GM12878 (cell line): ENCODE results near the gene CCDC32. TPM values are rescaled to one million over a fixed set of nuclear protein-coding genes. Genes with fewer than 3 reads are reported as not detected.
A peak's percentile ranks its signal among the peaks of the same experiment; 100 is the strongest.

Source experiments
- ATAC-seq: fragments of 200-7000 bp; cut with Tn5 transposase; 3 replicates; pipeline ENCODE4 v1.9.1; 2020; ENCODE audit warnings: mild to moderate bottlenecking, moderate library complexity
- BruUV-seq: library from RNA; stranded (reverse); fragments of 400-500 nt; replicated peaks from 2 replicates; lab custom pipeline; 2021; lab: Mats Ljungman, UMichigan
- CTCF ChIA-PET: fragments of 300-600 bp; sonication (Branson Sonifier 250); formaldehyde crosslinking; extraction: SDS; loops from one replicate; lab custom pipeline; 2021; ENCODE audit warnings: inconsistent platforms; lab: Yijun Ruan, JAX
- POLR2A ChIA-PET: fragments of 350-600 bp; formaldehyde crosslinking; extraction: SDS; loops from one replicate; lab custom pipeline; 2021; ENCODE audit warnings: inconsistent platforms; lab: Charles Lee
- RAD21 ChIA-PET: fragments of 300-600 bp; sonication (Branson Sonifier 250); formaldehyde crosslinking; loops from one replicate; lab custom pipeline; 2023; ENCODE audit warnings: antibody characterized with exemption; ENCODE audit not compliant: unreplicated experiment; lab: Charles Lee
- SMC1A ChIA-PET: fragments of 300-600 bp; sonication (Branson Sonifier 250); formaldehyde crosslinking; loops from one replicate; lab custom pipeline; 2023; ENCODE audit not compliant: unreplicated experiment, uncharacterized antibody; lab: Charles Lee
- DNase-seq: peaks from one replicate; pipeline ENCODE4 v3.0.0-alpha.2; 2011; ENCODE audit warnings: low read depth, low spot score
- FAIRE-seq: peaks from 3 replicates; lab custom pipeline; 2011; peaks lifted over from hg19 to GRCh38; lab: Jason Lieb, UNC
- H2AFZ ChIP-seq: 2 replicates; pipeline ENCODE4 v1.6.0; 2011; ENCODE audit warnings: low read depth, low read length, control low read depth; ENCODE audit not compliant: control insufficient read depth
- H3K27ac ChIP-seq: 2 replicates; pipeline ENCODE4 v1.5.1; 2011; ENCODE audit warnings: control low read depth; ENCODE audit not compliant: control insufficient read depth, insufficient read depth
- H3K27me3 ChIP-seq, 2 experiments: replicated peaks in 1 of 2; 2 replicates each; pipeline versions ENCODE4 v1.6.0 to v1.6.1; 2011; ENCODE audit warnings: low read length in 1 of 2; ENCODE audit not compliant: control insufficient read depth in 2 of 2, insufficient read depth in 2 of 2
- H3K36me3 ChIP-seq, 2 experiments: 2 replicates each; pipeline ENCODE4 v1.5.1; 2011; ENCODE audit warnings: low read length in 1 of 2; ENCODE audit not compliant: control insufficient read depth in 2 of 2, insufficient read depth in 2 of 2
- H3K4me1 ChIP-seq: 2 replicates; pipeline ENCODE4 v1.6.1; 2011; ENCODE audit warnings: mild to moderate bottlenecking, low read length, moderate library complexity, mixed read lengths; ENCODE audit not compliant: control insufficient read depth, insufficient read depth
- H3K4me2 ChIP-seq: 2 replicates; pipeline ENCODE4 v1.6.0; 2011; ENCODE audit warnings: control low read depth; ENCODE audit not compliant: control insufficient read depth, insufficient read depth
- H3K4me3 ChIP-seq: fragments of 200-600 bp; sonication (generic); 2 replicates; pipeline ENCODE4 v1.5.1; 2016
- H3K79me2 ChIP-seq: 2 replicates; pipeline ENCODE4 v1.6.0; 2011; ENCODE audit warnings: low read length; ENCODE audit not compliant: control insufficient read depth, insufficient read depth
- H3K9ac ChIP-seq: 2 replicates; pipeline ENCODE4 v1.8.0; 2011; ENCODE audit warnings: low read length, control low read depth, mixed read lengths; ENCODE audit not compliant: control insufficient read depth, insufficient read depth
- H3K9me3 ChIP-seq: replicated peaks from 3 replicates; pipeline ENCODE4 v1.5.1; 2011; ENCODE audit warnings: mild to moderate bottlenecking, low read length; ENCODE audit not compliant: control insufficient read depth, insufficient read depth
- H4K20me1 ChIP-seq: 2 replicates; pipeline ENCODE4 v1.6.0; 2011; ENCODE audit not compliant: control insufficient read depth, insufficient read depth
- ATF7 ChIP-seq: fragments of 450-650 bp; IDR thresholded peaks from 2 replicates; pipeline ENCODE4 v1.6.1; 2016; ENCODE audit warnings: low read depth, mild to moderate bottlenecking
- CTCF ChIP-seq, 3 experiments: IDR thresholded peaks in 2 of 3; conservative IDR thresholded peaks in 1 of 3; 2 replicates each; pipeline ENCODE4 v1.5.1; 2011; ENCODE audit warnings: low read depth in 3 of 3, low read length in 3 of 3, mild to moderate bottlenecking in 3 of 3, control low read depth in 2 of 3, moderate library complexity in 2 of 3, inconsistent platforms in 1 of 3, mixed read lengths in 1 of 3; ENCODE audit not compliant: control insufficient read depth in 2 of 3, insufficient read depth in 1 of 3; ENCODE audit errors: extremely low read depth in 1 of 3
- GATAD2B ChIP-seq: fragments of 450-650 bp; conservative IDR thresholded peaks from 2 replicates; pipeline ENCODE4 v1.6.1; 2017; ENCODE audit warnings: low read depth, mild to moderate bottlenecking, moderate library complexity
- MEF2B ChIP-seq: fragments of 450-650 bp; IDR thresholded peaks from 2 replicates; pipeline ENCODE4 v1.6.1; 2018; ENCODE audit warnings: mild to moderate bottlenecking, moderate library complexity; ENCODE audit not compliant: partially characterized antibody, poor library complexity, severe bottlenecking
- NFXL1 ChIP-seq: fragments of 450-650 bp; IDR thresholded peaks from 2 replicates; pipeline ENCODE4 v1.6.1; 2017; ENCODE audit warnings: antibody characterized with exemption, mild to moderate bottlenecking, borderline replicate concordance
- NFYB ChIP-seq: IDR thresholded peaks from 2 replicates; pipeline ENCODE4 v1.6.1; 2011; ENCODE audit warnings: low read depth, mild to moderate bottlenecking, low read length, improper control_type of control experiment, moderate library complexity; ENCODE audit not compliant: insufficient read depth
- POLR2AphosphoS2 ChIP-seq: IDR thresholded peaks from 2 replicates; pipeline ENCODE4 v1.6.1; 2011; ENCODE audit warnings: low read depth, mild to moderate bottlenecking, low read length, improper control_type of control experiment, moderate library complexity
- RAD21 ChIP-seq: IDR thresholded peaks from 2 replicates; pipeline ENCODE4 v1.6.1; 2011; ENCODE audit warnings: mild to moderate bottlenecking, low read depth, low read length, moderate library complexity; ENCODE audit not compliant: insufficient read depth
- SMAD1 ChIP-seq: fragments of 450-650 bp; IDR thresholded peaks from 2 replicates; pipeline ENCODE4 v1.6.1; 2018; ENCODE audit warnings: mild to moderate bottlenecking, low read depth; ENCODE audit not compliant: partially characterized antibody
- SREBF1 ChIP-seq: IDR thresholded peaks from 2 replicates; pipeline ENCODE4 v1.6.1; 2012; ENCODE audit warnings: mild to moderate bottlenecking, low read length
- TAF1 ChIP-seq: IDR thresholded peaks from 2 replicates; pipeline ENCODE4 v1.6.1; 2011; ENCODE audit warnings: mild to moderate bottlenecking, low read depth, low read length, borderline replicate concordance
- TARDBP ChIP-seq: IDR thresholded peaks from 2 replicates; pipeline ENCODE4 v1.6.1; 2016; ENCODE audit warnings: borderline replicate concordance
- WGBS: methylation state at CpG from one replicate; pipeline ENCODE4 v1.1.6; 2016; ENCODE audit warnings: low lambda C conversion rate; ENCODE audit not compliant: insufficient replicate concordance, insufficient coverage; ENCODE audit errors: missing lambda C conversion rate; 5-methylcytosine and 5-hydroxymethylcytosine counted together
- in situ Hi-C: fragments of 300-500 bp; cut with MboI; formaldehyde crosslinking; loops from 9 replicates; pipeline ENCODE4 v1.14.3; 2018; ENCODE audit warnings: mixed read lengths
- intact Hi-C: fragments of 100-400 bp; cut with micrococcal nuclease; formaldehyde crosslinking; loops from one replicate; pipeline ENCODE4 v1.14.2; 2022; ENCODE audit not compliant: unreplicated experiment
- polyA plus RNA-seq, 11 experiments: library from polyadenylated mRNA; depleted of rRNA in 4 of 11; unstranded in 6 of 11; stranded (reverse) in 5 of 11; fragments of >200 nt; fragmentation: Nextera tagmentation in 4 of 11; fragmentation: Illumina TruSeq in 1 of 11; extraction: Ambion mirVana in 4 of 11; extraction: Trizol in 1 of 11; gene quantifications; 1 replicate in 1 of 11; 2 replicates in 10 of 11; pipeline versions ENCODE4 v1.2.1 to v1.2.3, GENCODE V29; 2011 to 2016; ENCODE audit warnings: inconsistent platforms in 2 of 11, missing spikeins in 2 of 11, low read depth in 1 of 11
- total RNA-seq, 4 experiments: library from RNA; depleted of rRNA in 3 of 4; stranded (reverse); fragments of >200 nt in 3 of 4; fragmentation: Illumina TruSeq in 1 of 4; extraction: Trizol in 1 of 4; gene quantifications; 2 replicates each; pipeline versions ENCODE4 v1.2.1 to v1.2.3, GENCODE V29; 2013 to 2021
- TF ChIP-seq, protein P1 (sequence below): fragments of 450-650 bp; IDR thresholded peaks from 2 replicates; pipeline ENCODE4 v1.6.1; 2017; ENCODE audit warnings: borderline replicate concordance
- TF ChIP-seq, protein P2 (sequence below): fragments of 450-650 bp; formaldehyde crosslinking; IDR thresholded peaks from 2 replicates; pipeline ENCODE4 v1.4.0; 2022; ENCODE audit warnings: mild to moderate bottlenecking, moderate library complexity

CCDC32 gene
- total and polyA plus RNA-seq, 10 of the 15 experiments (the other 5 are each of a cell fraction or from before 2014, with no cell fraction given), result 30.2 to 74.3 (median 46.5) TPM

GRCh38 chr15:40569129-40569953, 4.5 kb upstream of the CCDC32 start, which contains the start of gene RPUSD2 (continued):
- TF ChIP-seq SMAD1, result no peak

DNA sequence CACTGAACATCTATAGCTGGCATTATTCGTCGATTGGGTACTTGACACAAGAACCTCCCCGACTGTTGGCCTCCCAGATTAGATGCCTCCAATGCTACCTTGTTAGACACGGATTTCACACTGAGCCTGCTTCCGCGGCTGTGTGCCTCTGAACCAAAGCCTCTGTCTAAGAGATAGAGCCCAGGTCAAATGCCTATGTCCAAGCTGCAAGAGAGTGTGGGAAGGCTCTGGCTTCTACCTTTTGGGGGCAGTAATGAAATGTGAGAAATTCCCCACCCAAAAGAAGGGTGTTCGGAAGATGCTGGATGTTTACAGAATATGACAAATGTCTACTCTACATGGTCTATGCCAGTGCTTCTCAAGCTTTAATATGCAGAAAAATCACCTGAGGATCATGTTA, 2.3 kb upstream of the CCDC32 start:
- in situ Hi-C loops, result no loop called here
- Histone ChIP-seq H3K9ac (no peak overlapping the region), H3K27me3 (no peaks in the 10 kb centered on the region), H3K4me1 (peaks cover 14% of the 10 kb centered on the region), H2AFZ (no peak overlapping the region), H3K36me3 (peaks cover 0 to 7% of the 10 kb centered on the region in 2 experiments; a peak in 1 of 4 replicates), H3K4me2 (no peak overlapping the region), H4K20me1 (no peaks in the 10 kb centered on the region), H3K27ac (no peak overlapping the region), H3K4me3 (no peak overlapping the region), H3K79me2 (peaks cover 41% of the 10 kb centered on the region), H3K9me3 (no peaks in the 10 kb centered on the region)
- ChIA-PET SMC1A (interaction anchor here (0.7 to 4.2 kb wide), 7 partner anchors 14 to 215 kb away, joined by 3 to 60 read pairs (median 5); no protein-coding TSS in a partner anchor), CTCF (interaction anchor here (0.7 to 4.4 kb wide), 9 partner anchors 9 to 234 kb away, joined by 3 to 56 read pairs (median 6); partner anchors contain the start of gene RAD51), RAD21 (interaction anchor here (0.7 to 1.8 kb wide), 5 partner anchors 8 to 216 kb away, joined by 4 read pairs; no protein-coding TSS in a partner anchor), POLR2A (interaction anchor here (0.7 to 1.7 kb wide), 4 partner anchors 9 to 327 kb away, joined by 4 to 17 read pairs (median 7); partner anchors contain the start of gene VPS18)
- FAIRE-seq (no peak), ATAC-seq (no peak), DNase-seq (no peak)
- 27% methylated on average over 7 of the region's 7 CpGs for WGBS
- BruUV-seq, result no TSS peak
- intact Hi-C loops, result loop anchor here (5.0 kb wide), 1 partner anchor 45 kb away; no protein-coding TSS in a partner anchor
- TF ChIP-seq ATF7, result no peak
- no peak for TF ChIP-seq TARDBP
- no peak for TF ChIP-seq NFXL1
- no peak for TF ChIP-seq GATAD2B
- TF ChIP-seq POLR2AphosphoS2, result no peak
- no peak for TF ChIP-seq TAF1
- TF ChIP-seq, protein P1, sequence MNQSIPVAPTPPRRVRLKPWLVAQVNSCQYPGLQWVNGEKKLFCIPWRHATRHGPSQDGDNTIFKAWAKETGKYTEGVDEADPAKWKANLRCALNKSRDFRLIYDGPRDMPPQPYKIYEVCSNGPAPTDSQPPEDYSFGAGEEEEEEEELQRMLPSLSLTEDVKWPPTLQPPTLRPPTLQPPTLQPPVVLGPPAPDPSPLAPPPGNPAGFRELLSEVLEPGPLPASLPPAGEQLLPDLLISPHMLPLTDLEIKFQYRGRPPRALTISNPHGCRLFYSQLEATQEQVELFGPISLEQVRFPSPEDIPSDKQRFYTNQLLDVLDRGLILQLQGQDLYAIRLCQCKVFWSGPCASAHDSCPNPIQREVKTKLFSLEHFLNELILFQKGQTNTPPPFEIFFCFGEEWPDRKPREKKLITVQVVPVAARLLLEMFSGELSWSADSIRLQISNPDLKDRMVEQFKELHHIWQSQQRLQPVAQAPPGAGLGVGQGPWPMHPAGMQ, result no peak
- TF ChIP-seq CTCF (IDR thresholded peaks at IDR 0.05 in 2 of 3, conservative IDR thresholded peaks at IDR 0.05 in 1 of 3; ENCODE audit: control insufficient read depth in 2 of 3, extremely low read depth in 1 of 3, insufficient read depth in 1 of 3, low read depth in 3 of 3, low read length in 3 of 3), result peak; percentile 36 to 47 (median 40); a peak in 4 of 6 replicates
- TF ChIP-seq MEF2B, result no peak
- TF ChIP-seq, protein P2, sequence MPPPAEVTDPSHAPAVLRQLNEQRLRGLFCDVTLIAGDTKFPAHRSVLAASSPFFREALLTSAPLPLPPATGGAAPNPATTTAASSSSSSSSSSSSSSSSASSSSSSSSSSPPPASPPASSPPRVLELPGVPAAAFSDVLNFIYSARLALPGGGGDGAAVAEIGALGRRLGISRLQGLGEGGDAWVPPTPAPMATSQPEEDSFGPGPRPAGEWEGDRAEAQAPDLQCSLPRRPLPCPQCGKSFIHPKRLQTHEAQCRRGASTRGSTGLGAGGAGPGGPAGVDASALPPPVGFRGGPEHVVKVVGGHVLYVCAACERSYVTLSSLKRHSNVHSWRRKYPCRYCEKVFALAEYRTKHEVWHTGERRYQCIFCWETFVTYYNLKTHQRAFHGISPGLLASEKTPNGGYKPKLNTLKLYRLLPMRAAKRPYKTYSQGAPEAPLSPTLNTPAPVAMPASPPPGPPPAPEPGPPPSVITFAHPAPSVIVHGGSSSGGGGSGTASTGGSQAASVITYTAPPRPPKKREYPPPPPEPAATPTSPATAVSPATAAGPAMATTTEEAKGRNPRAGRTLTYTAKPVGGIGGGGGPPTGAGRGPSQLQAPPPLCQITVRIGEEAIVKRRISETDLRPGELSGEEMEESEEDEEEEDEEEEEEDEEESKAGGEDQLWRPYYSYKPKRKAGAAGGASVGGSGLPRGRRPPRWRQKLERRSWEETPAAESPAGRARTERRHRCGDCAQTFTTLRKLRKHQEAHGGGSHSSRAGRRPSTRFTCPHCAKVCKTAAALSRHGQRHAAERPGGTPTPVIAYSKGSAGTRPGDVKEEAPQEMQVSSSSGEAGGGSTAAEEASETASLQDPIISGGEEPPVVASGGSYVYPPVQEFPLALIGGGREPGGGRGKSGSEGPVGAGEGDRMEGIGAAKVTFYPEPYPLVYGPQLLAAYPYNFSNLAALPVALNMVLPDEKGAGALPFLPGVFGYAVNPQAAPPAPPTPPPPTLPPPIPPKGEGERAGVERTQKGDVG (CRISPR knock-in tag), result no peak
- no peak for TF ChIP-seq NFYB
- TF ChIP-seq RAD21, result peak; percentile 46
- TF ChIP-seq SREBF1, result no peak
